OCI-LY3 (cell line): ENCODE measurements around the gene SNRNP35.
"Not testable (repeated sequence)": the region's sequence is repeated elsewhere in the genome, so short reads cannot be mapped to it uniquely, and the experiment has no call there.

Experiments
- H2AFZ ChIP-seq: fragments of 200-600, 300-600 bp; shearing (Covaris generic); 2 replicates; pipeline ENCODE4 v1.6.0; 2014; ENCODE audit warnings: antibody characterized with exemption, low read depth, low read length
- H3K27ac ChIP-seq: fragments of 200-600, 300-600 bp; sonication (generic); 2 replicates; pipeline ENCODE4 v1.5.1; 2014; ENCODE audit warnings: mild to moderate bottlenecking, low read length, moderate library complexity, mixed read lengths
- H3K27me3 ChIP-seq: fragments of 200-600, 300-600 bp; sonication (generic); 2 replicates; pipeline ENCODE4 v1.6.1; 2014; ENCODE audit warnings: low read depth, low read length, mixed read lengths
- H3K36me3 ChIP-seq: fragments of 200-600, 300-600 bp; sonication (generic); replicated peaks from 2 replicates; pipeline ENCODE3; 2014; ENCODE audit warnings: low read depth, low read length, mixed read lengths
- H3K4me1 ChIP-seq: fragments of 300-600, 200-600 bp; sonication (generic); 2 replicates; pipeline ENCODE4 v1.6.1; 2014; ENCODE audit warnings: low read length, mixed read lengths
- H3K4me2 ChIP-seq: fragments of 200-600, 300-600 bp; sonication (generic); 2 replicates; pipeline ENCODE4 v1.6.1; 2014; ENCODE audit warnings: low read length, mixed read lengths
- H3K4me3 ChIP-seq: fragments of 300-600, 200-600 bp; sonication (generic); 2 replicates; pipeline ENCODE4 v1.5.1; 2014; ENCODE audit warnings: antibody characterized with exemption, mild to moderate bottlenecking, low read length, moderate library complexity
- H3K79me2 ChIP-seq: fragments of 300-600, 200-600 bp; shearing (Covaris generic); 2 replicates; pipeline ENCODE4 v1.6.1; 2014; ENCODE audit warnings: mild to moderate bottlenecking, low read length, mixed read lengths
- H3K9ac ChIP-seq: fragments of 300-600, 200-600 bp; shearing (Covaris generic); 2 replicates; pipeline ENCODE4 v1.6.0; 2014; ENCODE audit warnings: mild to moderate bottlenecking, low read length, moderate library complexity
- H3K9me3 ChIP-seq: fragments of 200-600, 300-600 bp; shearing (Covaris generic); 2 replicates; pipeline ENCODE4 v1.6.1; 2014; ENCODE audit warnings: low read length, mixed read lengths; ENCODE audit not compliant: insufficient read depth
- H4K20me1 ChIP-seq: fragments of 200-600, 300-600 bp; sonication (generic); 2 replicates; pipeline ENCODE4 v1.6.1; 2016; ENCODE audit warnings: low read length, mixed read lengths; ENCODE audit not compliant: insufficient read depth
- CTCF ChIP-seq: fragments of 200-600, 300-600 bp; sonication (generic); IDR thresholded peaks from 2 replicates; pipeline ENCODE4 v1.5.1; 2014; ENCODE audit warnings: antibody characterized with exemption, low read length, low read depth
- EZH2phosphoT487 ChIP-seq: fragments of 200-600 bp; shearing (Covaris generic); IDR thresholded peaks from 2 replicates; pipeline ENCODE4 v1.6.1; 2018; ENCODE audit warnings: antibody characterized with exemption, mixed run types, low read depth

SNRNP35 gene

GRCh38 chr12:123453165-123453564 lies 4.8 kb upstream of the SNRNP35 start:
- Histone ChIP-seq H3K4me2 (no peak overlapping the region), H3K9me3 (no peaks in the 10 kb centered on the region), H3K36me3 (no peaks in the 10 kb centered on the region), H3K4me3 (no peak overlapping the region), H3K27me3 (no peaks in the 10 kb centered on the region), H3K9ac (no peak overlapping the region), H3K79me2 (no peaks in the 10 kb centered on the region), H3K27ac (no peak overlapping the region), H3K4me1 (no peaks in the 10 kb centered on the region), H4K20me1 (no peaks in the 10 kb centered on the region), H2AFZ (no peak overlapping the region)
- no peak for TF ChIP-seq CTCF
- no peak for TF ChIP-seq EZH2phosphoT487

- not testable (repeated sequence) for H3K27me3 ChIP-seq
- peaks cover 58% of the 10 kb centered on the region for H3K79me2 ChIP-seq
These were observed 5.2 kb downstream of the SNRNP35 start for GRCh38 chr12:123463174-123463573.

GRCh38 chr12:123465084-123465483 lies 7.1 kb downstream of the SNRNP35 start:
- Histone ChIP-seq H3K4me3 (no peak overlapping the region), H3K4me1 (no peaks in the 10 kb centered on the region), H3K4me2 (no peak overlapping the region), H2AFZ (no peak overlapping the region), H3K36me3 (peaks cover 37% of the 10 kb centered on the region), H3K79me2 (peaks cover 42% of the 10 kb centered on the region), H4K20me1 (peaks cover 27% of the 10 kb centered on the region), H3K9ac (no peak overlapping the region), H3K27ac (no peak overlapping the region), H3K9me3 (no peaks in the 10 kb centered on the region), H3K27me3 (no peaks in the 10 kb centered on the region)
- TF ChIP-seq CTCF (no peak), EZH2phosphoT487 (no peak)

More at GRCh38 chr12:123463174-123463573, 5.2 kb downstream of the SNRNP35 start:
- not testable (repeated sequence) for H3K4me2 ChIP-seq, H3K4me3 ChIP-seq, H3K27ac ChIP-seq, H3K9ac ChIP-seq, H2AFZ ChIP-seq, H3K9me3 ChIP-seq
- H4K20me1 ChIP-seq, result peaks cover 24% of the 10 kb centered on the region
- peaks cover 12% of the 10 kb centered on the region for H3K4me1 ChIP-seq
- peaks cover 37% of the 10 kb centered on the region for H3K36me3 ChIP-seq

- no peak overlapping the region for H3K4me2 ChIP-seq
These were observed 10.8 kb downstream of the SNRNP35 start for GRCh38 chr12:123468786-123469185.

More at GRCh38 chr12:123468786-123469185, 10.8 kb downstream of the SNRNP35 start:
- H2AFZ ChIP-seq, result no peak overlapping the region
- H3K4me3 ChIP-seq, result no peak overlapping the region
- TF ChIP-seq EZH2phosphoT487, result no peak
- peak; percentile 56 for TF ChIP-seq CTCF
- H4K20me1 ChIP-seq, result peaks cover 22% of the 10 kb centered on the region
- H3K79me2 ChIP-seq, result peaks cover 17% of the 10 kb centered on the region
- H3K36me3 ChIP-seq, result peaks cover 29% of the 10 kb centered on the region
- H3K9ac ChIP-seq, result no peak overlapping the region
- no peaks in the 10 kb centered on the region for H3K4me1 ChIP-seq
- no peak overlapping the region for H3K27ac ChIP-seq
- H3K9me3 ChIP-seq, result no peaks in the 10 kb centered on the region
- H3K27me3 ChIP-seq, result no peaks in the 10 kb centered on the region
